Urinary bladder (tissue), 2 donors: ENCODE measurements around the gene SNAPC3. TPM values are rescaled to one million over a fixed set of nuclear protein-coding genes. Genes with fewer than 3 reads are reported as not detected.

Source experiments
- polyA plus RNA-seq: library from polyadenylated mRNA; stranded (reverse); fragments of 200-250 nt; gene quantifications from one replicate; pipeline ENCODE4 v1.2.3, GENCODE V29; 2013
- small RNA-seq: library from RNA; depleted of rRNA; stranded (forward); fragments of <200 nt; gene quantifications from one replicate; pipeline ENCODE3, GENCODE V24; 2014
- total RNA-seq: library from RNA; depleted of rRNA; stranded (reverse); fragments of >200 nt; gene quantifications from one replicate; pipeline ENCODE4 v1.2.3, GENCODE V29; 2014
- donor health status: healthy.

SNAPC3 gene
- total and polyA plus RNA-seq, 2 donors = 19.2 to 76.8 TPM

Small RNA genes lying within 50 kb of the gene (small RNA-seq; reads per million reads assigned to genes)
- not detected for gene RNU6-319P

Other genes with a start within 250 kb of the SNAPC3 start
- gene TTC39B, start 115.7 kb upstream of the SNAPC3 start, total RNA-seq = 22.4 TPM
- 2.8 TPM for gene TTC39B, start 115.7 kb upstream of the SNAPC3 start, polyA plus RNA-seq
- gene PSIP1, start 88.1 kb downstream of the SNAPC3 start, total RNA-seq = 105 TPM
- gene PSIP1, start 88.1 kb downstream of the SNAPC3 start, polyA plus RNA-seq = 45.9 TPM
- 20.4 TPM for gene CCDC171, start 130.2 kb downstream of the SNAPC3 start, total RNA-seq
- 1.6 TPM for gene CCDC171, start 130.2 kb downstream of the SNAPC3 start, polyA plus RNA-seq